Measurements from ENCODE around the gene LPP. TPM values are rescaled to one million over a fixed set of nuclear protein-coding genes. Genes with fewer than 3 reads are reported as not detected.

The LPP gene
- total and polyA plus RNA-seq, 10 of the 15 experiments (the other 5 are each of a cell fraction or from before 2014, with no cell fraction given): under 0.01 to 0.62 (median 0.03) TPM

- TF ChIP-seq ZNF687 (IDR thresholded peaks at IDR 0.05) (no peak), EP300 (IDR thresholded peaks at IDR 0.05; ENCODE audit: borderline replicate concordance in 1 of 2, control insufficient read depth in 1 of 2, low read depth in 2 of 2, low read length in 2 of 2) (no peak)
These were observed 372.1 kb downstream of the LPP start (continued) for GRCh38 chr3:188526057-188526456.

GRCh38 chr3:188527389-188527788 is 373.4 kb downstream of the LPP start:
- H3K36me3 ChIP-seq (ENCODE audit: control insufficient read depth in 2 of 2, insufficient read depth in 2 of 2, low read length in 1 of 2): no peaks in the 10 kb centered on the region
- DNase-seq (ENCODE audit: low read depth, low spot score) (no peak), ATAC-seq (no peak), FAIRE-seq (no peak)
- no peaks in the 10 kb centered on the region for H3K79me2 ChIP-seq (ENCODE audit: control insufficient read depth, insufficient read depth, low read length)
- SMC1A ChIA-PET (ENCODE audit: uncharacterized antibody, unreplicated experiment): no interaction called here
- intact Hi-C loops (cut with micrococcal nuclease; ENCODE audit: unreplicated experiment) (no loop called here), in situ Hi-C loops (cut with MboI) (no loop called here)
- no peak for TF ChIP-seq ZNF622 (IDR thresholded peaks at IDR 0.05)
- no peak for TF ChIP-seq SUZ12 (IDR thresholded peaks at IDR 0.05; ENCODE audit: unreplicated experiment)
- no peak for TF ChIP-seq MLLT1 (IDR thresholded peaks at IDR 0.05)
- TF ChIP-seq MEF2B (IDR thresholded peaks at IDR 0.05; ENCODE audit: partially characterized antibody, poor library complexity, severe bottlenecking): no peak
- TF ChIP-seq BCL11A (IDR thresholded peaks at IDR 0.05; ENCODE audit: low read depth, low read length): no peak
- no peak for TF ChIP-seq TCF7 (IDR thresholded peaks at IDR 0.05; ENCODE audit: borderline replicate concordance)
- TF ChIP-seq NRF1 (conservative IDR thresholded peaks at IDR 0.05; ENCODE audit: low read depth, low read length): no peak
- no peak for TF ChIP-seq USF1 (IDR thresholded peaks at IDR 0.05; ENCODE audit: borderline replicate concordance, extremely low read length, insufficient read depth, low read depth, low read length)
- TF ChIP-seq HCFC1 (IDR thresholded peaks at IDR 0.05; ENCODE audit: low read length): no peak
- TF ChIP-seq SP1 (IDR thresholded peaks at IDR 0.05; ENCODE audit: low read depth, low read length): no peak
- no peak for TF ChIP-seq ESRRA (IDR thresholded peaks at IDR 0.05; ENCODE audit: low read length)
- TF ChIP-seq RFX5 (IDR thresholded peaks at IDR 0.05; ENCODE audit: low read depth, low read length): no peak
- TF ChIP-seq SREBF1 (IDR thresholded peaks at IDR 0.05; ENCODE audit: low read length): no peak
- TF ChIP-seq EZH2 (IDR thresholded peaks at IDR 0.05; ENCODE audit: borderline replicate concordance, control insufficient read depth, low read depth, low read length): no peak
- TF ChIP-seq CHD4 (IDR thresholded peaks at IDR 0.05): no peak
- H3K9ac ChIP-seq (ENCODE audit: control insufficient read depth, insufficient read depth, low read length): no peak overlapping the region
- RAD21 ChIA-PET (ENCODE audit: unreplicated experiment): no interaction called here
- POLR2A ChIA-PET: no interaction called here
- no peak overlapping the region for H3K4me2 ChIP-seq (ENCODE audit: control insufficient read depth, insufficient read depth)
- BruUV-seq (replicated peaks): no TSS peak
- H2AFZ ChIP-seq (ENCODE audit: control insufficient read depth, low read depth, low read length): no peak overlapping the region
- CTCF ChIA-PET: no interaction called here
- no peaks in the 10 kb centered on the region for H3K27me3 ChIP-seq (replicated peaks in 1 of 2; ENCODE audit: control insufficient read depth in 2 of 2, insufficient read depth in 2 of 2, low read length in 1 of 2)
- no peaks in the 10 kb centered on the region for H4K20me1 ChIP-seq (ENCODE audit: control insufficient read depth, insufficient read depth)
- H3K4me3 ChIP-seq: no peak overlapping the region
- WGBS (ENCODE audit: insufficient coverage, insufficient replicate concordance, low lambda C conversion rate, missing lambda C conversion rate): 56% methylated on average over 2 of the region's 2 CpGs
- no peaks in the 10 kb centered on the region for H3K4me1 ChIP-seq (ENCODE audit: control insufficient read depth, insufficient read depth, low read length)
- no peak overlapping the region for H3K27ac ChIP-seq (ENCODE audit: control insufficient read depth, insufficient read depth)
- H3K9me3 ChIP-seq (replicated peaks; ENCODE audit: control insufficient read depth, insufficient read depth, low read length): no peaks in the 10 kb centered on the region

Measured in GM12878 (cell line).